Uterus (tissue), 4 donors: ENCODE measurements around the gene NME5. TPM values are rescaled to one million over a fixed set of nuclear protein-coding genes. Genes with fewer than 3 reads are reported as not detected.
"Not testable (repeated sequence)": the region's sequence is repeated elsewhere in the genome, so short reads cannot be mapped to it uniquely, and the experiment has no call there.

Source experiments
- DNase-seq, 2 donors: peaks; one replicate each; pipeline ENCODE4 v3.0.0-alpha.2; 2019 to 2020
- H3K27ac ChIP-seq, 2 donors: fragments of 200-600 bp; sonication (generic); 1 replicate in 1 of 2; 2 replicates in 1 of 2; pipeline ENCODE4 v1.5.1; 2016 to 2018
- H3K27me3 ChIP-seq, 2 donors: fragments of 200-600 bp; sonication (generic); one replicate each; pipeline ENCODE4 v1.5.1; 2018 to 2019; ENCODE audit warnings: control low read depth in 1 of 2
- H3K36me3 ChIP-seq, 2 donors: fragments of 200-600 bp; sonication (generic); one replicate each; pipeline ENCODE4 v1.5.1; 2019; ENCODE audit warnings: control low read depth in 1 of 2
- H3K4me1 ChIP-seq, 2 donors: fragments of 200-600 bp; sonication (generic); one replicate each; pipeline ENCODE4 v1.5.1; 2018 to 2019; ENCODE audit warnings: control low read depth in 1 of 2
- H3K4me3 ChIP-seq, 2 donors: fragments of 200-600 bp; sonication (generic); 1 replicate in 1 of 2; 2 replicates in 1 of 2; pipeline ENCODE4 v1.5.1; 2018 to 2019; ENCODE audit warnings: mild to moderate bottlenecking in 1 of 2
- H3K9me3 ChIP-seq, 2 donors: fragments of 200-600 bp; sonication (generic); one replicate each; pipeline ENCODE4 v1.5.1; 2019; ENCODE audit warnings: control low read depth in 1 of 2
- POLR2A ChIP-seq, 2 donors: fragments of 450-650 bp; IDR thresholded peaks; one replicate each; pipeline ENCODE4 v1.6.1; 2016; ENCODE audit warnings: antibody characterized with exemption in 2 of 2, mild to moderate bottlenecking in 1 of 2, moderate library complexity in 1 of 2
- intact Hi-C: fragments of 100-400 bp; cut with DNase I; formaldehyde crosslinking; loops from one replicate; pipeline ENCODE4 v1.15.1; 2023; ENCODE audit warnings: low total_unique reads
- total RNA-seq, 4 donors: library from RNA; depleted of rRNA in 3 of 4; stranded (reverse); fragments of >200 nt in 3 of 4; gene quantifications; one replicate each; pipeline versions ENCODE4 v1.1.0 to v1.2.4, GENCODE V29; 2014 to 2023
- TF ChIP-seq, protein P1 (sequence below), 4 experiments: fragments of 200-600 bp in 2 of 4; fragments of 450-650 bp in 2 of 4; sonication (generic) in 2 of 4; IDR thresholded peaks; one replicate each; pipeline ENCODE4 v1.5.1; 2016 to 2019; ENCODE audit warnings: antibody characterized with exemption in 4 of 4, mild to moderate bottlenecking in 2 of 4, moderate library complexity in 1 of 4
- donor health status: DM: yes; HTN: yes; CAD: no.

Gene NME5
- total RNA-seq, 4 donors from 2014 or later: 0.26 to 9.2 (median 2.0) TPM; not detected in 1

- DNase-seq: no peak
- intact Hi-C loops: no loop called here
- Histone ChIP-seq H3K4me1 (no peaks in the 10 kb centered on the region), H3K27me3 (no peaks in the 10 kb centered on the region), H3K9me3 (no peaks in the 10 kb centered on the region), H3K36me3 (no peaks in the 10 kb centered on the region), H3K4me3 (no peak within 1 kb of the TSS), H3K27ac (no peak within 1 kb of the TSS)
- TF ChIP-seq, protein P1, sequence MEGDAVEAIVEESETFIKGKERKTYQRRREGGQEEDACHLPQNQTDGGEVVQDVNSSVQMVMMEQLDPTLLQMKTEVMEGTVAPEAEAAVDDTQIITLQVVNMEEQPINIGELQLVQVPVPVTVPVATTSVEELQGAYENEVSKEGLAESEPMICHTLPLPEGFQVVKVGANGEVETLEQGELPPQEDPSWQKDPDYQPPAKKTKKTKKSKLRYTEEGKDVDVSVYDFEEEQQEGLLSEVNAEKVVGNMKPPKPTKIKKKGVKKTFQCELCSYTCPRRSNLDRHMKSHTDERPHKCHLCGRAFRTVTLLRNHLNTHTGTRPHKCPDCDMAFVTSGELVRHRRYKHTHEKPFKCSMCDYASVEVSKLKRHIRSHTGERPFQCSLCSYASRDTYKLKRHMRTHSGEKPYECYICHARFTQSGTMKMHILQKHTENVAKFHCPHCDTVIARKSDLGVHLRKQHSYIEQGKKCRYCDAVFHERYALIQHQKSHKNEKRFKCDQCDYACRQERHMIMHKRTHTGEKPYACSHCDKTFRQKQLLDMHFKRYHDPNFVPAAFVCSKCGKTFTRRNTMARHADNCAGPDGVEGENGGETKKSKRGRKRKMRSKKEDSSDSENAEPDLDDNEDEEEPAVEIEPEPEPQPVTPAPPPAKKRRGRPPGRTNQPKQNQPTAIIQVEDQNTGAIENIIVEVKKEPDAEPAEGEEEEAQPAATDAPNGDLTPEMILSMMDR (IDR thresholded peaks at IDR 0.05): no peak
- no peak for TF ChIP-seq POLR2A (IDR thresholded peaks at IDR 0.05)
These were observed 55.5 kb downstream of the NME5 start, which contains the start of gene WNT8A for GRCh38 chr5:138083702-138084101. WNT8A (plus strand) TSS chr5:138084033; CDS start chr5:138084128, 95 bp downstream.

GRCh38 chr5:138082033-138082432 lies 57.2 kb downstream of the NME5 start:
- intact Hi-C loops: no loop called here
- H3K27ac ChIP-seq: no peak overlapping the region
- no peaks in the 10 kb centered on the region for H3K36me3 ChIP-seq
- H3K4me1 ChIP-seq: no peaks in the 10 kb centered on the region
- no peaks in the 10 kb centered on the region for H3K9me3 ChIP-seq
- TF ChIP-seq, protein P1 (IDR thresholded peaks at IDR 0.05): no peak
- no peak for TF ChIP-seq POLR2A (IDR thresholded peaks at IDR 0.05)
- DNase-seq: no peak
- H3K27me3 ChIP-seq: no peaks in the 10 kb centered on the region
- no peak overlapping the region for H3K4me3 ChIP-seq

GRCh38 chr5:138078006-138078643 lies 61.1 kb downstream of the NME5 start:
- no peak overlapping the region for H3K4me3 ChIP-seq
- H3K4me1 ChIP-seq: no peaks in the 10 kb centered on the region
- no peak overlapping the region for H3K27ac ChIP-seq
- no peaks in the 10 kb centered on the region for H3K9me3 ChIP-seq
- no peaks in the 10 kb centered on the region for H3K27me3 ChIP-seq
- intact Hi-C loops: loop anchor here (5.0 kb wide), 1 partner anchor 54 kb away; no protein-coding TSS in a partner anchor
- no peak for DNase-seq
- no peaks in the 10 kb centered on the region for H3K36me3 ChIP-seq
- TF ChIP-seq, protein P1 (IDR thresholded peaks at IDR 0.05): no peak
- TF ChIP-seq POLR2A (IDR thresholded peaks at IDR 0.05): no peak

GRCh38 chr5:138077064-138077696 lies 62.0 kb downstream of the NME5 start:
- H3K9me3 ChIP-seq: no peaks in the 10 kb centered on the region
- no peaks in the 10 kb centered on the region for H3K36me3 ChIP-seq
- TF ChIP-seq POLR2A (IDR thresholded peaks at IDR 0.05): no peak
- TF ChIP-seq, protein P1 (IDR thresholded peaks at IDR 0.05): peak; percentile 76 to 87 (median 79)
- no peak overlapping the region for H3K27ac ChIP-seq
- intact Hi-C loops: loop anchor here (5.0 kb wide), 1 partner anchor 55 kb away; no protein-coding TSS in a partner anchor
- no peaks in the 10 kb centered on the region for H3K4me1 ChIP-seq
- H3K4me3 ChIP-seq: no peak overlapping the region
- peak; percentile 58 to 63 for DNase-seq
- no peaks in the 10 kb centered on the region for H3K27me3 ChIP-seq

DNA sequence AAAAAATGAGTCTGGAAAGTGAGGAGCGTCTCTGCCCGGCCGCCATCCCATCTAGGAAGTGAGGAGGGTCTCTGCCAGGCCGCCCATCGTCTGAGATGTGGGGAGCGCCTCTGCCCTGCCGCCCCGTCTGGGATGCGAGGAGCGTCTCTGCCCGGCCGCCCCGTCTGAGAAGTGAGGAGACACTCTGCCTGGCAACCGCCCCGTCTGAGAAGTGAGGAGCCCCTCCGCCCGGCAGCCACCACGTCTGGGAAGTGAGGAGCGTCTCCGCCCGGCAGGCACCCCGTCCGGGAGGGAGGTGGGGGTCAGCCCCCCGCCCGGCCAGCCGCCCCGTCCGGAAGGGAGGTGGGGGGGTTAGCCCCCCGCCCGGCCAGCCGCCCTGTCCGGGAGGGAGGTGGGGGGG lies 69.2 kb downstream of the NME5 start:
- H3K4me1 ChIP-seq, DNase-seq, H3K9me3 ChIP-seq, H3K27me3 ChIP-seq, H3K27ac ChIP-seq, H3K36me3 ChIP-seq, intact Hi-C loops, H3K4me3 ChIP-seq: not testable (repeated sequence)
